Thoracic aorta (tissue), 2 donors: ENCODE results near the gene ST7. TPM values are rescaled to one million over a fixed set of nuclear protein-coding genes. Genes with fewer than 3 reads are reported as not detected.

Source experiments
- ATAC-seq: fragments of 150-250 bp; one replicate; pipeline ENCODE4 v1.8.0; 2017; ENCODE audit warnings: low read depth; ENCODE audit not compliant: insufficient number of reproducible peaks, low FRiP score
- DNase-seq: peaks from one replicate; pipeline ENCODE4 v3.0.0-alpha.2; 2020; ENCODE audit warnings: low spot score
- H3K27ac ChIP-seq, 2 donors: fragments of 200-600 bp; sonication (generic); 1 replicate in 1 of 2; 2 replicates in 1 of 2; pipeline ENCODE4 v1.5.1; 2016; ENCODE audit warnings: mild to moderate bottlenecking in 2 of 2, moderate library complexity in 2 of 2
- H3K27me3 ChIP-seq: fragments of 200-600 bp; sonication (generic); replicated peaks from 2 replicates; pipeline ENCODE4 v1.6.0; 2016; ENCODE audit warnings: mild to moderate bottlenecking; ENCODE audit not compliant: insufficient read depth
- H3K36me3 ChIP-seq: fragments of 200-600 bp; sonication (generic); one replicate; pipeline ENCODE4 v1.5.1; 2016
- H3K4me1 ChIP-seq, 2 donors: fragments of 200-600 bp; sonication (generic); 1 replicate in 1 of 2; 2 replicates in 1 of 2; pipeline versions ENCODE4 v1.5.1 to v1.6.0; 2016; ENCODE audit warnings: low read depth in 2 of 2, mild to moderate bottlenecking in 1 of 2; ENCODE audit not compliant: control insufficient read depth in 1 of 2
- H3K4me3 ChIP-seq: fragments of 200-600 bp; sonication (generic); 2 replicates; pipeline ENCODE4 v1.5.1; 2016; ENCODE audit warnings: mild to moderate bottlenecking
- H3K9me3 ChIP-seq: fragments of 200-600 bp; sonication (generic); 2 replicates; pipeline ENCODE4 v1.5.1; 2016
- CTCF ChIP-seq: fragments of 200-600 bp; sonication (generic); IDR thresholded peaks from one replicate; pipeline ENCODE4 v1.5.1; 2019; ENCODE audit warnings: antibody characterized with exemption
- total RNA-seq, 2 donors: library from RNA; depleted of rRNA; stranded (reverse); fragments of >200 nt; gene quantifications; one replicate each; pipeline versions ENCODE4 v1.1.0 to v1.2.3, GENCODE V29; 2016

The ST7 gene
- total RNA-seq, 2 donors from 2014 or later: 29.8 to 56.2 TPM

DNA sequence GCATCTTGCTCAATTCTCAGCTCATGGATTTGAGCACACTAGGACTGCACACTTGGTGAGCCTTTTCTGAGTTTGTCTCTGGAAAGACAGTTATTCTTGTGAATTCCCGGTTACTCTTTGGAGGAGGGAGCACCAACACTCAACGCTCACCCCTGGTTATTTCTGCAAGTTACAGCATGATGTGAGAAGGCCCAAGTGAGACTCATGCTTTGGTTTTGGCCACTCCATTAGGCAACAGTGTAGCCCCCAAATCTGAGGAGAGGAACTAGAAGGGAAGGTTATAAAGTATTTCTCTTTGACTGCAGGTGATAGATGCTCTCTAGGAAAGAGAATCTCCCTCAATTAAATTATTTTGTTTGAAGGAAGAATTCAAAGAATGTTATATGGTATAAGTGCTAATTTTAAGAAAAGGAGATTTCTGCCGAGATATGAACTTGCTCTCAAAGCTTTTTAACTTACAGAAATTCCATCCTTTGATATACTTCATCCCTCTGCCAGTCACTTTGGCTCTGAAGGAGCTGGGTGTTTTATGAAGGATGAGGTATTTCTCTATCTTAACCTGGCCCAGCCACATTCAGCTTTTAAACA, 186.2 kb downstream of the ST7 start:
- Histone ChIP-seq H3K36me3 (peaks cover 6% of the 10 kb centered on the region), H3K4me1 (no peaks in the 10 kb centered on the region), H3K9me3 (no peaks in the 10 kb centered on the region), H3K27me3 (no peaks in the 10 kb centered on the region), H3K4me3 (no peak overlapping the region), H3K27ac (no peak overlapping the region)
- DNase-seq: no peak
- no peak for TF ChIP-seq CTCF
- no peak for ATAC-seq

- Histone ChIP-seq H3K9me3 (no peaks in the 10 kb centered on the region), H3K27me3 (no peaks in the 10 kb centered on the region), H3K27ac (no peak overlapping the region), H3K36me3 (peaks cover 3% of the 10 kb centered on the region), H3K4me3 (no peak overlapping the region), H3K4me1 (no peaks in the 10 kb centered on the region)
- no peak for DNase-seq
- no peak for TF ChIP-seq CTCF
- ATAC-seq: no peak
These were observed 187.6 kb downstream of the ST7 start for GRCh38 chr7:117140921-117141320.

- H3K4me1 ChIP-seq: no peaks in the 10 kb centered on the region
- ATAC-seq: no peak
- no peak overlapping the region for H3K4me3 ChIP-seq
- no peak for DNase-seq
- no peak for TF ChIP-seq CTCF
- no peaks in the 10 kb centered on the region for H3K9me3 ChIP-seq
- peaks cover 3% of the 10 kb centered on the region for H3K36me3 ChIP-seq
- H3K27ac ChIP-seq: no peak overlapping the region
- no peaks in the 10 kb centered on the region for H3K27me3 ChIP-seq
These were observed 189.8 kb downstream of the ST7 start for GRCh38 chr7:117143066-117143465.

DNA sequence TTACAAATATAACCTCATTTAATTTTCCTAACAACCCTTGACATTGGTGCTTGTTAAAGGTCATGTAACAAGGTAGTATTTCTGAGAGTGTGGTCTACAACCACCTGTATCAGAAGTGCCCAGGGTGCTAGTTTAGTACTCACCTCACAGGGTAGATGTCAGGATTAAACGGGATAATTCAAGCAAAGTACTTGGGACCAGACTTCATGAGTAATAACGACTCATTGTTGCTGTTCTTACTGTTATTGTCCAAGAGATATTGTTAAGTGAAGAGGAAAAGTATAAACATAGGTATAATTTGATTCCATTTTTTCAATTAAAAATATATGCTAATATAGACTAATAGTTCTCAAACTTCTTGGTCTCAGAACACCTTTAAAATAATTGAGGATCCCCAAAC, 190.3 kb downstream of the ST7 start:
- H3K27me3 ChIP-seq: no peaks in the 10 kb centered on the region
- TF ChIP-seq CTCF: no peak
- no peak overlapping the region for H3K27ac ChIP-seq
- no peaks in the 10 kb centered on the region for H3K9me3 ChIP-seq
- ATAC-seq (no peak), DNase-seq (no peak)
- H3K4me3 ChIP-seq: no peak overlapping the region
- H3K36me3 ChIP-seq: peaks cover 3% of the 10 kb centered on the region
- no peaks in the 10 kb centered on the region for H3K4me1 ChIP-seq

- DNase-seq: no peak
- ATAC-seq: no peak
- Histone ChIP-seq H3K36me3 (peaks cover 3% of the 10 kb centered on the region), H3K9me3 (no peaks in the 10 kb centered on the region), H3K27me3 (no peaks in the 10 kb centered on the region), H3K27ac (no peak overlapping the region), H3K4me1 (no peaks in the 10 kb centered on the region), H3K4me3 (no peak overlapping the region)
- TF ChIP-seq CTCF: no peak
These were observed 192.0 kb downstream of the ST7 start for GRCh38 chr7:117145333-117145732.
